Measurements from ENCODE around the gene TNFRSF18. TPM values are rescaled to one million over a fixed set of nuclear protein-coding genes. Genes with fewer than 3 reads are reported as not detected.

The TNFRSF18 gene
- total RNA-seq, 1 donor from 2014 or later = 16.3 TPM

- ATAC-seq = no peak
Observed at GRCh38 chr1:1163538-1164070, 42.8 kb downstream of the TNFRSF18 start.

- peak; percentile 79 for ATAC-seq
Observed at GRCh38 chr1:1162597-1163537, 43.5 kb downstream of the TNFRSF18 start.

- ATAC-seq = no peak
Observed at GRCh38 chr1:1161683-1162079, 44.7 kb downstream of the TNFRSF18 start.

- no peak for ATAC-seq
Observed at GRCh38 chr1:1161078-1161682, 45.2 kb downstream of the TNFRSF18 start.

GRCh38 chr1:1160281-1160930 lies 46.0 kb downstream of the TNFRSF18 start:
- no peak for ATAC-seq

- ATAC-seq = peak; percentile 35
Observed at GRCh38 chr1:1157914-1158710, 48.3 kb downstream of the TNFRSF18 start.

- ATAC-seq = peak; percentile 88
Observed at GRCh38 chr1:1157426-1157913, 48.9 kb downstream of the TNFRSF18 start.

- ATAC-seq = no peak
Observed at GRCh38 chr1:1157033-1157365, 49.4 kb downstream of the TNFRSF18 start.

GRCh38 chr1:1156140-1157032 lies 50.0 kb downstream of the TNFRSF18 start:
- no peak for ATAC-seq

GRCh38 chr1:1155258-1155657 lies 51.1 kb downstream of the TNFRSF18 start:
- no peak for ATAC-seq

GRCh38 chr1:1153874-1154273 lies 52.5 kb downstream of the TNFRSF18 start:
- ATAC-seq = no peak

Other genes with a start within 250 kb of the TNFRSF18 start
- 68.1 TPM for gene NOC2L, start 247.3 kb downstream of the TNFRSF18 start, total RNA-seq
- 5.8 TPM for gene KLHL17, start 246.0 kb downstream of the TNFRSF18 start, total RNA-seq
- 26.4 TPM for gene PLEKHN1, start 240.1 kb downstream of the TNFRSF18 start, total RNA-seq
- gene PERM1, start 224.5 kb downstream of the TNFRSF18 start, total RNA-seq = not detected
- gene HES4, start 206.5 kb downstream of the TNFRSF18 start, total RNA-seq = 15.7 TPM
- 12.1 TPM for gene ISG15, start 193.1 kb downstream of the TNFRSF18 start, total RNA-seq
- gene AGRN, start 186.5 kb downstream of the TNFRSF18 start, total RNA-seq = 41.0 TPM
- 22.3 TPM for gene RNF223, start 132.3 kb downstream of the TNFRSF18 start, total RNA-seq
- 9.4 TPM for gene C1orf159, start 90.5 kb downstream of the TNFRSF18 start, total RNA-seq
- gene TTLL10, start 32.7 kb downstream of the TNFRSF18 start, total RNA-seq = 1.0 TPM
- 0.36 TPM for gene TNFRSF4, start 7.6 kb upstream of the TNFRSF18 start, total RNA-seq
- gene SDF4, start 25.4 kb upstream of the TNFRSF18 start, total RNA-seq = 69.9 TPM
- 8.4 TPM for gene B3GALT6, start 25.6 kb upstream of the TNFRSF18 start, total RNA-seq
- gene C1QTNF12, start 40.1 kb upstream of the TNFRSF18 start, total RNA-seq = 3.9 TPM
- 45.0 TPM for gene UBE2J2, start 67.3 kb upstream of the TNFRSF18 start, total RNA-seq
- 2.8 TPM for gene SCNN1D, start 73.8 kb upstream of the TNFRSF18 start, total RNA-seq
- gene ACAP3, start 101.3 kb upstream of the TNFRSF18 start, total RNA-seq = 35.3 TPM
- 23.0 TPM for gene PUSL1, start 102.0 kb upstream of the TNFRSF18 start, total RNA-seq
- 54.0 TPM for gene INTS11, start 118.1 kb upstream of the TNFRSF18 start, total RNA-seq
- 25.1 TPM for gene CPTP, start 118.2 kb upstream of the TNFRSF18 start, total RNA-seq
- gene TAS1R3, start 124.7 kb upstream of the TNFRSF18 start, total RNA-seq = 0.56 TPM
- 48.5 TPM for gene DVL1, start 142.8 kb upstream of the TNFRSF18 start, total RNA-seq
- gene MXRA8, start 152.0 kb upstream of the TNFRSF18 start, total RNA-seq = 2.0 TPM
- 117 TPM for gene AURKAIP1, start 168.6 kb upstream of the TNFRSF18 start, total RNA-seq
- 58.3 TPM for gene CCNL2, start 192.7 kb upstream of the TNFRSF18 start, total RNA-seq
- gene MRPL20, start 200.7 kb upstream of the TNFRSF18 start, total RNA-seq = 89.2 TPM
- gene ANKRD65, start 214.7 kb upstream of the TNFRSF18 start, total RNA-seq = 11.9 TPM
- 29.4 TPM for gene VWA1, start 229.1 kb upstream of the TNFRSF18 start, total RNA-seq
- gene ATAD3C, start 243.1 kb upstream of the TNFRSF18 start, total RNA-seq = 2.1 TPM